Stimulated activated CD4-positive, alpha-beta T cell treated with anti-CD3 and anti-CD28 coated beads, Interleukin-12 subunit alpha, Interleukin-12 subunit beta, amount 100 ng/mL, for 48 hours (primary cell): Measurements from ENCODE around the gene CHST15.
"Not testable (repeated sequence)": the region's sequence is repeated elsewhere in the genome, so short reads cannot be mapped to it uniquely, and the experiment has no call there.

Source experiments
- DNase-seq, 3 donors: peaks; one replicate each; pipeline ENCODE4 v3.0.0-alpha.2; 2020; ENCODE audit warnings: low read depth in 2 of 3, low spot score in 1 of 3

The CHST15 gene

DNA sequence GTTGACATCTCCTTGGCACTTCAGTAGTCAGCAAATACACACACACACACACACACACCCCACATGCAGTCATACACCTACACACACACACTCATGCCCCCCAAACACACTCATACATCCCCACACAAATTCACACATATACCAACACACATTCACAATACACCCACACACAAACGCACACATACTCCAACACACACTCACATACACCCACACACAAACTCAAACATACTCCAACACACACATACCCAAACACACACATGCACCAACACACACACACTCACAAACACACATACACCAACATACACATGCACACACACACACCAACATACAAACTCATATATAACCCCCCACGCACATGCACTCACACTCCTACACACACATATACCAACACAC is 31.4 kb upstream of the CHST15 start:
- no peak for DNase-seq

DNA sequence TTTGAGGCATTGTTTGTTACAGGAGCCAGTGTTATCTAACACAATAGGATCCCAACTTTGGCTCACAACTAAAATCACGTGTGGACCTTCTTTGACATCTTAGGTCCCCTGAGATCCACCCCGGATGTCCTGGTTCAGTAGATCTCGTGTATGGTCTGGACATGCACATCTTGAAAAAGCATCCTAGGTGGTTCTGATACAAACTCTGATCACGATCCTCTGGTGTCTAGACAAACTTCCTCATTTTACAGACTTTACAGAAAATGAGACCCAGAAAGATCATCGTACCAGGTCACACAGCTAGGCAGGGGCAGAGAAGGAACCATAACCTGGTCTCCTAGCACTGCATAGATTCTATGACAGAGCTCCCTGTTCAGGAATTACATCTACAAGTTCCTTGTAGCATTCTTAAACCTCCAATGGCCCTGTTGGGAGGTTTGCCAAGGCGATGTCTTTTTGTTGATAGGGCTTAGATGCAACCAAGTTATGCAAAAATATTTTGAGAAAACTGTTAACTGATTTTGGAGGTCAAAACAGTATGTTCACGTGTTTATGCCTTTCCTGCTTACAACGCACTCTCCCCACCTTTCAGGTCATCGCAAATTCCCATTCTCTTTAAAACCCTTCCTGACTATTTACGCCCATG is 30.8 kb upstream of the CHST15 start:
- DNase-seq: no peak

- no peak for DNase-seq
Observed at GRCh38 chr10:124123156-124123555, 29.8 kb upstream of the CHST15 start.

DNA sequence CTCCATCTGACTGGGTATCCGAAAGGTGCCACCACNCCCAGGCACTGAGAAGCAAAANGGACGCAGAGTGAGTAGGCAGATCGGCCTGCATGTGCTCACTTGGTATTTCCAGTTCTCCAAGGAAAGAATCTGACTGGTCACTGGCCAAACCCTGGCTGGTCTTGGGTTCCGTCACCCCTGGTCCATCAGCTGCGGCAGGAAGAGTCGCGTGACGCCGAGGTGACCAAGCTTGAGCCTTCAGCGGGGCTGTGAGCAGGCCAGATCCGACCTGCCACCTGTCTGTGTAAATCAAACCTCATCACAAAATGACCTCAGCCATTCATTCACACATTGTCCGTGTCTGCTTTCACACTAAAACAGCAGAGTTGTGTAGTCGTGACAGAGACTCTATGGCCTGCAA is 28.8 kb upstream of the CHST15 start:
- no peak for DNase-seq

GRCh38 chr10:124120410-124121061 is 27.1 kb upstream of the CHST15 start:
- no peak for DNase-seq

GRCh38 chr10:124119946-124120345 is 26.5 kb upstream of the CHST15 start:
- DNase-seq: no peak

GRCh38 chr10:124119216-124119615 is 25.8 kb upstream of the CHST15 start:
- DNase-seq: no peak

DNA sequence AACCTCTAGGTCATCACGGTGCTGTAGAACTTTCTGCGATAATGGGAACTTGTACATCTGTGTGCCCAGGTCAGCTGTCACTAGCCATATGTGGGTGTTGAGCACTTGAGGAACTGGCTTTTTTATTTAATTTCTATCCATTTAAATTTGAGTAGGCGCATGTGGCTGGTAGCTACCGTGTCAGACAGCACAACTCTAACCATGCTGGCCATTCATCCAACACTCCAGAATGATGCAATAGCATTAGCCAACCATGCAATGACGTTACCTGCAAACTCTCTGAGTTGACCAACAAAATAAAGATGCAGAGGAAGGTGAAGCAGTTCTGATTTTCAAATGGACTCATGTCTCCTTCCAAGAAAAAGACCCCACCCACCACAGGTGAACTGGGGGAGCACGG is 24.4 kb upstream of the CHST15 start:
- no peak for DNase-seq

GRCh38 chr10:124117511-124117785 is 24.1 kb upstream of the CHST15 start:
- DNase-seq: no peak

DNA sequence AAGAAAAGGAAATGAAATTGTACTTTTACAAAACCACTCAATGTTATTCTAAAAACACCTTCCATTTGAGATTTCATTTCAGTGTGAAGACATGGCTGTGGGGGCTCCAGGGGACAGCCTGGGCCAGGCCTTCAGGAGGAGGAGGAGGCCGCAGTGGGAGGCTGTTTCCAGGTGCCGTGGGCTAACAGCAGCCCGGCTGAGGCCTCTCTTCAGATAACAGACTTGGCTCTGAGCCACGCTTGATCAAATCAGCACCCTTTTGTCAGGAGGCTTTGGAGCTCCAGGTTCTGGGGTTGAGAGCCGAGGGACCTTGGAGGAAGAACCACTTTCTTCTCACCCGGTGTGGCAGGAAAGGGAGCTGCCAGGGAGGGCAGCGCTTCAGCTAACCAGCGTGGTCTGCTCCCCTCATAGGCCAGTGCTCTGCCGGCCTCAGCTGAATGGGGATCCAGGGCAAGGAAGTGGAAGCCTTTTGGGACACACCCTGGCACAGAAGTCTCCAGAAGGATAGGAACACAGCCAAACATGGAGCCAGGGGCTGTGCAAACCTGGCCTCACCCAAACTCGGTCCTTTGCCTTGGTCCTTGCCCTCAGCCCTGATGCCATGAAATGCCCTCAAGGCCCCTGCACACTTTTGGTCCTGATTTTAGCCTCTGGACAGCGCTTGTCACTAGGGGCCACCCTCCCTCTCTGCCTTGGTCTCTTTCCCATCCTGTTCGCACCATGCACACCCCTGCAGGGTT is 23.5 kb upstream of the CHST15 start:
- no peak for DNase-seq

- DNase-seq: no peak
Observed at GRCh38 chr10:124114696-124115095, 21.3 kb upstream of the CHST15 start.

DNA sequence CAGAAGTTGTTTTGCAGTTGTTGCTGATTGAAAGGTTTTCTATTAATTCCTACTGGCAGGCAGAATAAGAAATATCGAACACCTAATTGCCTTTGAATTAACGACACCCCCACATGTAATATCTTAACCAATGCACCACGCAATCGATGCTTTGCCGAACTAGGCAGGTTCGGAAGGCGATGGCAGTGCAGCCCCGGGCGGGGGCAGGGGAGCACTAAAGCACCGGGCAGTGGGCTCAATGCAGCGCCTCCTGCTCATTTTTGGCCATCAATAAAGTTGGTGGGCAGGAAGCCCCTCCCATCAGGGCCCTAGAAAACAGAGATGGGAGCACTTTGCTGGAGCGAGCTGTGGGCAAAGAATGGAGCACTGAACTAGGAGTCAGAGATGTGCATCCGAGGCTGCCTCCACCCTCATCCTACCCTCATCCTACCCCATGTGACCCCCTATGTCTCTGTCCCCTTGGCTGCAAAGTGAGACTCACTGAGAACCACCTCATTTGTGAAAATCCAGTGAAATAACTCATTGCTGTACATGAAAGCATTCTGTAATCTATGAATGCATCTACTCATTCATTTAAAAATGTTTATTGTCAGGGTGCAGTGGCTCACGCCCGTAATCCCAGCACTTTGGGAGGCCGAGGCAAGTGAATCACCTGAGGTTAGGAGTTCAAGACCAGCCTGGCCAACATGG is 19.6 kb upstream of the CHST15 start:
- DNase-seq: no peak

GRCh38 chr10:124110882-124111281 is 17.5 kb upstream of the CHST15 start:
- DNase-seq: no peak

DNA sequence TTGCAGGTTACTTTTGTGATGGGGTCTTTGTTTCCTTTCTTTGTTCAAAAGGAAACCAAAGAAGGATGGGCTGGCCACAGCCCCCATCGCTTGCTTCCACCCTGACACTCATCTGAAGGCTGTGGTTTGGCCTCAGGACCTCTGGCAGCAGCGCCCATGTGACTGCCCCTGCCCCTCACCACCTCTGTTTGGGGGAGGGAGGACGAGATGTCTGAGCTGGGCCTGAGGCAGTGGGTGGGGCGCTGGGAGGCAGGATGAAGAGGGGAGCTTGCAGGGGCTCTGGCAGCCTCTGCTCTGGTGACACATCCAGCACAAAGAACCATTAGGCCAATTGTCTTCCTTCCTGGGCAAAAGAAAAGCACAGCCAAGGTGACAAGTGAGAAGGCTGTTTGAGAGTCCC is 15.9 kb upstream of the CHST15 start:
- no peak for DNase-seq

- no peak for DNase-seq
Observed at GRCh38 chr10:124107072-124107471, 13.7 kb upstream of the CHST15 start.

- DNase-seq: no peak
Observed at GRCh38 chr10:124106241-124106879, 13.0 kb upstream of the CHST15 start.

DNA sequence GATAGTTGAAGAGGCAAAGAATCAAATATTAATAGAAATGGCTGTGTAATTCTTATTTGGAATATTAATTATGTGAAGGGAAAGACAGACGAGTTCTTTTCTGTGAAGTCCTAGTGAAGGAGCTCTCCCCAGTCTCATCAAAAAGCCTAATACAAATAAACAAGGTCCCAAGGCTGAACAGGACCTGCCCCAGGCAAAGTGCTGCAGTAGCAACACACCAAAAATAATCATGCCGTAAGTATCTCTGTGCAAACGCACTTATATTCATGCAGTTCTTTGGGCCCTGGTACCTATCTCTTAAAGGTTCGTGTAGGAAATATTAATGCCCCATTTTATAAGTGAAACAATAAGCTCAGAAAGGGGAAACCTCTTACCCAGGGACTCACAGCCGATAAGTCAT is 12.2 kb upstream of the CHST15 start:
- DNase-seq: no peak

DNA sequence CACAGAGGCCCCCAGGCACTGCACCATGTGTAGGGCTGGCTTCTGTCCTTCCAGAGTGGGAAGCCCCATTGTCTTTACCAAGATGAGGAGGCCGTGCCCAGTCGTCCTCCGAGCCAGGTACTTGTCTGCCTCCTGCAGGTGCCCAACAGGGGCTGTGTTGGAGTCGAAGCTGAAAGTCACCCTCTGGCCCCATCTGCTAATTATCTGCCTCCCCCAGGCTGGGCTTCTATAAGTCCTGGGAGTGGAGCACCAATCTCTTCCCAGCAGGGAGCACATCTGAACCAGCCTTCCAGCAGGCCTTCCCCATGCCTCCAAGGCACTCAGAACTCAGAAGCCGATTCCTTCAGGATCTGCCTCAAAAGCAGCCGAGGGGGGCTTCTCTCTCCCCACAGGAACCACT is 11.6 kb upstream of the CHST15 start:
- DNase-seq: no peak

DNA sequence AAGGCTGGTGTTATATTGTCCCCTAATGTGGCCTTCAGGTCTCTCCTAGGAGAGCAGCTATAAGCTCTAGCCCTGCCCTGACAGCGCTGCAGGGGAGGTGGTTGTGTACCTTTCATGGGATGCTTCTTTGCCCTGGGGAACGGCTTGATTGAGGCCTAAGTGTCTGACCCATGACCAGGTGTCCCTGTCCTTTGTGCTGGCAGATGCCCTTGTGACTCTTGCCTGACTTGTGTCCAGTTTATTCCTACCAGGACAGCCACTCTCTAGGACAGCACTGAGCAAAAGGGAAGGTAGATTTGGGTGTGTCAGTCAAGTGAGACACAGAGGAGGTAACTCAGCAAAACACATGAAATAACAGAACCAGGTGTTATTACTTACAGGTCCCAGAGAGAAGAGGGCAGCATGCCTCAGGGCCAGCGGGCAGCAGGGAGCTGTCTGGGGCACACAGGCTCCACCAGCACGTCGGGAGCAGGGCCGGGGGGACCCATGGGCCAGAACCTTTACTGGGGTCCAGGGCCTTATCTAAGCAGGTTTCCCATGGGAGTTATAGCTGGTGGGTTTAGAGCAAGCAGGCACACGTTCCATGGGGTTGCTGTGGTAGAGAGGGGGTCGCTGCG is 10.7 kb upstream of the CHST15 start:
- no peak for DNase-seq

DNA sequence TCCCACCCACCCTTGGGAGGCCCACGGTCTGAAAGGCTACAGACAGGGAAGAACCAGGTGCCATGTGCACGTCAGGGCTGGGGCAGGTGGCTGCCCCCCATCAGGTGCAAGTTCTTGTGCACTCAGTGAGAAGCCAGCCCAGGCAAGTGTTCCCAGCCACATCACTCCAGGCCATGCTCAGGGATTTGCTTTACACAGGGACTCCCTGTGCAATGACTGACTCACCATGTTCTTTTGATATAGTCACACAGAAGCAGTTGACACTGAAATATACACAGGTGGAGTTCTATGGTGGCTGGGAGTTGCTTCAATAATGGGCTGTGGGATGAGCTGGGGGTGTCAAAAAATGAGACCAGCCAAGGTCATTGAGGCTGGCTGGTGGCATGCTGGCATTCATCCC is 8.0 kb upstream of the CHST15 start:
- no peak for DNase-seq

- not testable (repeated sequence) for DNase-seq
Observed at GRCh38 chr10:124100651-124101050, 7.3 kb upstream of the CHST15 start.
